Measurements from ENCODE around the gene EZR. TPM values are rescaled to one million over a fixed set of nuclear protein-coding genes. Genes with fewer than 3 reads are reported as not detected.

The EZR gene
- total RNA-seq, 1 experiment from 2014 or later, result 277 TPM

DNA sequence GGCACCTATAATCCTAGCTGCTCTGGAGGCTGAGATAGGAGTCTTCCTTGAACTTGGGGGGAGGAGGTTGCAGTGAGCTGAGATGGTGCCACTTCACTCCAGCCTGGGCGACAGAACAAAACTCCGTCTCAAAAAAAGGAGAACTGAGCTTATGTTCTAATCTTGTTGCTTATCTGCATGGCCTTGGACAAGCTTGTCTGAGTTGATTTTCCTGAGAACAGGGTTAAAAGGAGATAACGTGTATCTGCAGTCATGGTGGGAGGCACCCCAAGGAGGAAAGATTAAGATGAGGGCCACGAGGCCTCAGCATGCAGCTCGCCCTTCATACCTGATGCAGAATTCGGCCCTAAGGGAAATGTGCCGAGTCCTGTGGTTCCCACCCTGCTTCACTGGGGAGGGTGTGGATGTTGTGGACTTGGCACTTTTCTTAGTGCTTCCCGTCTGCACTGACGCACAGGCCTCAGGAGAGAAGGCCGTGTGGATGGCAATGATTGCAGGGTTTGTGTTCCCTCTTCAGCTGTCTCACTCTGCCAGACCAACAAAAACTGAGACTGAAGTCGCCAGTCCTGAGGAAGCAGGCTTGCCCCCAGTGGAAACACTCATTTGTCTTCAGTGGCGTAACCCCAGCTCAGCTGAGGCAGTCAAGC is 56.3 kb downstream of the EZR start:
- DNase-seq (ENCODE audit: low spot score), result no peak

DNA sequence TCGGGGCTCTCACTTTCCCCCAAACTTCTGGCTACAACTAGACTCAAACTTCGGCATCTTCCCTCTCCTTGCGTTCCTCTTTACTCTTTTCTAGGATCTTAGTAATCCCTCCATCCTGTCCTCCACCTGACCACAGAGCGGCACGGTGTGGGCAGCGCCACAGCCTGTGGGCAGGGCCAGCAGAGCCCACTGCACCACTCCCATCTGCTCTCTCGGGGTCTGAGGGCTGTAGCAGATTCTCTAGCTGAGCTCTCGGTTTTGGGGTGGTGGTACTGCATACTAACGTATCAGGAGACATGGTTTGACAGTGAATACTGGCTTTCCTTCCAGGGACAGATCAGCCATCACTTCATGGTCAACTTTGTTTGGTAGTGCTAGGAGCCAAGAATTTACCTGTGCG is 57.4 kb downstream of the EZR start:
- DNase-seq (ENCODE audit: low spot score), result no peak

GRCh38 chr6:158760618-158761250 is 58.4 kb downstream of the EZR start:
- no peak for DNase-seq (ENCODE audit: low spot score)

GRCh38 chr6:158759966-158760617 is 59.1 kb downstream of the EZR start:
- DNase-seq (ENCODE audit: low spot score), result no peak

GRCh38 chr6:158758941-158759479 is 60.2 kb downstream of the EZR start:
- DNase-seq (ENCODE audit: low spot score), result no peak

- DNase-seq (ENCODE audit: low spot score), result no peak
Observed at GRCh38 chr6:158758451-158758860, 60.7 kb downstream of the EZR start.

GRCh38 chr6:158757753-158758090 is 61.4 kb downstream of the EZR start:
- DNase-seq (ENCODE audit: low spot score), result no peak

DNA sequence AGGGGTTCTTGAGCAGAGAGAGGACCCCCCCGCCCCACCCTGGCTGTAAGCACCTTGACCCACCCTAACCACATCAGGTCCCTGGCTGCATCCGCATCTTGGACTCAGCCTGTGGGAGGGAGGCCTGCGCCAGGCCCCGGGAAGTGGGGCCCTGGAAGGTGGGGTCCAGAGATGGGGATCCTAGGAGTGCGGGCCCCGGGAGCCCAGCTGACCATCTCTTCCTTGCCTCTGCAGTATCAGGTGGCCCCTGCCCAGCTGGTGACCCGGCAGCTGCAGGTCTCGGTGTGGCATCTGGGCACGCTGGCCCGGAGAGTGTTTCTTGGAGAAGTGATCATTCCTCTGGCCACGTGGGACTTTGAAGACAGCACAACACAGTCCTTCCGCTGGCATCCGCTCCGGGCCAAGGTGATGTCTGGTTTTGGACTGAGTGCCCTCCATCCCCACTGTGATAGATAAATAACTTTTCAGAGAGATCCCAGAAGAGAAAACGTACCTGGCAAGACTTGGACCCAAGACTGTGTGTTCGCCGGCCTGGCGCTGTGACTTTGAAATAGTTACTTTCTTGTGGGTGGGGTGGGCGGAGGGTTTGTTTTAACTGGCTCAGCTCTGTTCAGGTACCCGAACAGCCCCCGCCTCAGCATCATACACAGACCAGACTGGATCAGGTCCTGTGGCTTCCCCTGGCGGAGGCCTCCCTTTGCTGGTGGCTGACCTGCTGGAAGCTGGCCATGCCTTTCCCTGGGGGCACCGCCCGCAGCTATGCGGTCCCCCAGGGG is 62.0 kb downstream of the EZR start:
- DNase-seq (ENCODE audit: low spot score), result no peak

DNA sequence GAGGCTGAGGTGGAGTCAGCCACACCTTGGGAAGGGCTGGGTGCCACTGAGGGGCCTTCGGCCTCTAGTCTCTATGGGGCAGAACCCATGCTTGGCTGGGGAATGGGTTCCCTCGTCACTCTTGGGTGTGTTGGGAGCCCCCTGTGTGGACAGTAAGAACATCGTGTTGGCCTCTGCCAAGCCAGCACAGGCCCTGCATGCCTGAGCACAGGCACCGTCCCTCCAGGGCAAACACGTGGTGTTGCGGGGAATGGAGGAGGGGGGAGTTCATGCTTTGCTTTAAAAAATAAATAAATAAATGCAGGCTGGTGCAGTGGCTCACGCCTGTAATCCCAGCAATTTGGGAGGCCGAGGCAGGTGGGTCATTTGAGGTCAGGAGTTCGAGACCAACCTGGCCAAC is 63.0 kb downstream of the EZR start:
- DNase-seq (ENCODE audit: low spot score), result no peak

- no peak for DNase-seq (ENCODE audit: low spot score)
Observed at GRCh38 chr6:158755636-158756035, 63.5 kb downstream of the EZR start.

GRCh38 chr6:158754738-158755137 is 64.4 kb downstream of the EZR start:
- no peak for DNase-seq (ENCODE audit: low spot score)

DNA sequence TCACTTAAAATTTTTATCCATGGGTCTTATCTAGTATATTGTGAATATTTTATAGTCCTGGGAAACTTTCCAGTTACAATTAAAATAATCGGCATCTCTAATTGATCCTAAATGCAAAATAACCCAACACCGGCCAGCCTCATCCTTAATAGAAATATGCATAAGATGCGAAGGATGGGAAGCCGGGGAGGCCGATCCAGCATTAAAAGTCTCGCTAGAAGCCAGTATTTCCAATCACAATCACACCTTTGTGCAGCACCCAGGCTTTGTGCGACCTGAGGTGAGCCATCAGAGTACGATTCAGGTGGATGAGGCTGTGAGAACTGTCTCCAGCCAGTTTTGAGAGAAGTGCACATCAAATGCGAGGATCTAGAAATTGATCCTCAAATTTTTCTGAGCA is 65.4 kb downstream of the EZR start:
- DNase-seq (ENCODE audit: low spot score), result no peak

GRCh38 chr6:158752613-158753012 is 66.6 kb downstream of the EZR start:
- peak; percentile 58 for DNase-seq (ENCODE audit: low spot score)

- no peak for DNase-seq (ENCODE audit: low spot score)
Observed at GRCh38 chr6:158751921-158752320, 67.2 kb downstream of the EZR start.

DNA sequence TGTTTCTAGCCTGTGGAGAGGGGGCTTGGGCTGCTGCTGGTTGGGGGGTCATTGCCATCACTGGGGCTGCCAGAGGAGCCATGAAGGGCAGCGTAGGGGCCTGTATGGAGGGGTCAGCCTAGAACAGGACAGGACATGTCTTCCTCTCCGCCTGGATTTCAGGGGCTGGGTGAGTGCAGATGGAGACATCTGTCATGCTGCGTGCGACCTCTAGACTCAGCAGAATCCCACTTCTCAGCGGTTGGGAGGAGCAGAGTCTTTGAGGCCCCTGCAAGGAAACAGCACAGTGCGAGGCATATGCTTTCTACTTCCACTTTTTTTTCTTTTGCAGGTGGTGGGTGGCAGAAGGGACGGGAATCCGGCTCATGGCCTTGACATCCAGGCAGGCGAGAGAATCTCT is 67.9 kb downstream of the EZR start:
- DNase-seq (ENCODE audit: low spot score), result no peak

- no peak for DNase-seq (ENCODE audit: low spot score)
Observed at GRCh38 chr6:158744986-158745430, 74.2 kb downstream of the EZR start.

DNA sequence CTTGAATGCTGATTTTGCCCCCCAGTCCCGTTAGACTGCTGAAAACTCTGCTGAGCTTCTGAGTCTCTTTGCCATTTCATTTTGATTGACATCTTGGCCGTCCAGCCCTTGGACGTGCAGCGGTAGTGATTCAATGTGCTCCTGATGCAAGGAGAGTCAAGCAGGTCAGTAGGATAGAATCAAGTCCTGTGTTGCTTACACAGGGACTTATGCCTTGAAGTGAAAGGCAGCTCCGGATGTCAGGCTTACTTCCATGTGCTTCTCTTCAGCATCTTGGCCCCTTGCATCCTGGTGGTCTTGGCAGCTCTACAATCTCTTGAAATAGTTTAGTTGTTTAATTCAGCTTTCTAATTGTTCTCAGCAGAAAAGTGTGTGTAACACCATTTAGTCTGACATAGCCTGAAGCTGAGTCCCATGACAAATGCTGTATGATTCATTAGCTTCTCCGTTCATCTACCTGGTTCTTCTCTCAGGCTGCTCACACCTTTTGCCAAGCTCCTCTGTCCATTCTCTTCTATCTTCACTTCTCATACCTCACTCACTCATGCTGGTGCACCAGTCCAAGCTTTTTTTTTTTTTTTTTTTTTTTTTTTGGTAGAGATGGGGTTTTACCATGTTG is 76.0 kb downstream of the EZR start:
- no peak for DNase-seq (ENCODE audit: low spot score)

DNA sequence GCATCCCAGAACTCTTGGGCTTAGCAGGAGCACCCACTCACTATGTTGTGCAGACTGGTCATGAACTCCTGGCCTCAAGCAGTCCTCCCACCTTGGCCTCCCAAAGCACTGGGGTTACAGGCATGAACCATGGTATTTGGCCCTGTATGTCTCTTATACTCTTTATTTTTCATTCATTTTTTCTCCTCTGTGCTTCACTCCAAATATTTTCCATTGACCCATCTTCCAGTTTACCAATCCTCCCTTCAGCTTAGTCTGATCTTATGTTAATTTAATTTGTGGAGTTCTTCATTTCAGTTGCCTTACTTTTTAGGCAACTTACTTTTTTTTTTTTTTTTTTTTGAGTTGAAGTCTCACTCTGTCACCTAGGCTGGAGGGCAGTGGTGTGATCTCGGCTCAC is 79.5 kb downstream of the EZR start:
- no peak for DNase-seq (ENCODE audit: low spot score)

GRCh38 chr6:158737710-158738615 is 81.2 kb downstream of the EZR start:
- DNase-seq (ENCODE audit: low spot score), result peak; percentile 63

GRCh38 chr6:158737082-158737709 is 82.0 kb downstream of the EZR start:
- DNase-seq (ENCODE audit: low spot score), result no peak

Measured in HT-29 (cell line).